ENCODE results near the gene SGMS1. TPM values are rescaled to one million over a fixed set of nuclear protein-coding genes. Genes with fewer than 3 reads are reported as not detected.

SGMS1 gene
- polyA plus RNA-seq, 1 donor (not counting 4 experiments of a cell fraction or from before 2014, with no cell fraction given), result 18.3 TPM

GRCh38 chr10:50324046-50324445 lies 299.7 kb downstream of the SGMS1 start:
- FAIRE-seq, result peak; percentile 9
- Histone ChIP-seq H4K20me1 (ENCODE audit: control insufficient read depth, extremely low read depth, insufficient read depth, low read length) (no peaks in the 10 kb centered on the region), H3K9me3 (ENCODE audit: control insufficient read depth, low read depth, low read length) (no peaks in the 10 kb centered on the region), H3K27ac (ENCODE audit: control insufficient read depth, insufficient read depth, low read length) (no peak overlapping the region), H3K4me3 (ENCODE audit: control insufficient read depth in 2 of 3, extremely low read depth in 1 of 3, insufficient read depth in 2 of 3, low read depth in 1 of 3, low read length in 3 of 3) (no peak overlapping the region), H3K27me3 (ENCODE audit: control insufficient read depth, extremely low read depth, insufficient read depth, low read length) (no peaks in the 10 kb centered on the region), H3K9ac (ENCODE audit: control insufficient read depth, extremely low read depth, insufficient read depth, low read length) (no peak overlapping the region), H3K4me1 (ENCODE audit: control insufficient read depth, extremely low read depth, insufficient read depth, low read length) (peaks cover 49% of the 10 kb centered on the region), H3K4me2 (ENCODE audit: control insufficient read depth, extremely low read depth, insufficient read depth, low read depth, low read length) (no peak overlapping the region), H3K36me3 (ENCODE audit: control insufficient read depth in 2 of 2, extremely low read depth in 1 of 2, insufficient read depth in 2 of 2, low read length in 2 of 2) (peaks cover 0 to 2% of the 10 kb centered on the region in 2 experiments), H3K9me1 (ENCODE audit: control insufficient read depth, extremely low read depth, insufficient read depth, low read length) (no peaks in the 10 kb centered on the region), H3K79me2 (ENCODE audit: control insufficient read depth, insufficient read depth, low read length) (no peaks in the 10 kb centered on the region), H2AFZ (ENCODE audit: control insufficient read depth, low read length) (no peak overlapping the region)
- dilution Hi-C loops (cut with MboI; ENCODE audit: extremely low pct_ligation_motif_present, low sequenced_read_pairs), result no loop called here
- DNase-seq (ENCODE audit: low read depth, low spot score), result no peak
- TF ChIP-seq CTCF (optimal IDR thresholded peaks at IDR 0.05 in 1 of 3, IDR thresholded peaks at IDR 0.05 in 1 of 3, conservative IDR thresholded peaks at IDR 0.05 in 1 of 3; ENCODE audit: extremely low read depth in 1 of 3, insufficient read depth in 2 of 3, low read length in 3 of 3), result no peak
- no peak for TF ChIP-seq EZH2 (IDR thresholded peaks at IDR 0.05; ENCODE audit: low read length)

- peak overlapping the region; percentile 4 for H3K4me2 ChIP-seq (ENCODE audit: control insufficient read depth, extremely low read depth, insufficient read depth, low read depth, low read length)
- H3K9ac ChIP-seq (ENCODE audit: control insufficient read depth, extremely low read depth, insufficient read depth, low read length), result no peak overlapping the region
- no peak overlapping the region for H3K4me3 ChIP-seq (ENCODE audit: control insufficient read depth in 2 of 3, extremely low read depth in 1 of 3, insufficient read depth in 2 of 3, low read depth in 1 of 3, low read length in 3 of 3)
- H3K4me1 ChIP-seq (ENCODE audit: control insufficient read depth, extremely low read depth, insufficient read depth, low read length), result peaks cover 56% of the 10 kb centered on the region
- H2AFZ ChIP-seq (ENCODE audit: control insufficient read depth, low read length), result no peak overlapping the region
- H3K79me2 ChIP-seq (ENCODE audit: control insufficient read depth, insufficient read depth, low read length), result no peaks in the 10 kb centered on the region
- no peaks in the 10 kb centered on the region for H3K9me3 ChIP-seq (ENCODE audit: control insufficient read depth, low read depth, low read length)
- no peaks in the 10 kb centered on the region for H3K27me3 ChIP-seq (ENCODE audit: control insufficient read depth, extremely low read depth, insufficient read depth, low read length)
- H3K9me1 ChIP-seq (ENCODE audit: control insufficient read depth, extremely low read depth, insufficient read depth, low read length), result no peaks in the 10 kb centered on the region
- H3K36me3 ChIP-seq (ENCODE audit: control insufficient read depth in 2 of 2, extremely low read depth in 1 of 2, insufficient read depth in 2 of 2, low read length in 2 of 2), result peaks cover 0 to 2% of the 10 kb centered on the region in 2 experiments
- no peaks in the 10 kb centered on the region for H4K20me1 ChIP-seq (ENCODE audit: control insufficient read depth, extremely low read depth, insufficient read depth, low read length)
- no peak for DNase-seq (ENCODE audit: low read depth, low spot score)
- TF ChIP-seq EZH2 (IDR thresholded peaks at IDR 0.05; ENCODE audit: low read length), result no peak
- no peak for TF ChIP-seq CTCF (optimal IDR thresholded peaks at IDR 0.05 in 1 of 3, IDR thresholded peaks at IDR 0.05 in 1 of 3, conservative IDR thresholded peaks at IDR 0.05 in 1 of 3; ENCODE audit: extremely low read depth in 1 of 3, insufficient read depth in 2 of 3, low read length in 3 of 3)
- dilution Hi-C loops (cut with MboI; ENCODE audit: extremely low pct_ligation_motif_present, low sequenced_read_pairs), result no loop called here
- no peak for FAIRE-seq
- peak overlapping the region; percentile 36 for H3K27ac ChIP-seq (ENCODE audit: control insufficient read depth, insufficient read depth, low read length)
These were observed 301.7 kb downstream of the SGMS1 start for GRCh38 chr10:50322077-50322476.
